Mucosa of stomach (tissue), 1 donor: ENCODE measurements around the gene GCH1.
"Not testable (repeated sequence)": the region's sequence is repeated elsewhere in the genome, so short reads cannot be mapped to it uniquely, and the experiment has no call there.

Experiments
- H3K27me3 ChIP-seq: one replicate; pipeline ENCODE4 v1.7.0; 2013; ENCODE audit warnings: mild to moderate bottlenecking, low read length; ENCODE audit not compliant: control insufficient read depth, insufficient read depth
- H3K36me3 ChIP-seq: one replicate; pipeline ENCODE4 v1.7.0; 2013; ENCODE audit warnings: low read length; ENCODE audit not compliant: control insufficient read depth, insufficient read depth
- H3K4me1 ChIP-seq: one replicate; pipeline ENCODE4 v1.7.0; 2013; ENCODE audit warnings: mild to moderate bottlenecking, low read length; ENCODE audit not compliant: control insufficient read depth, insufficient read depth
- H3K4me3 ChIP-seq: one replicate; pipeline ENCODE4 v1.7.0; 2013; ENCODE audit warnings: low read length
- H3K9ac ChIP-seq: one replicate; pipeline ENCODE4 v1.7.0; 2013; ENCODE audit warnings: mild to moderate bottlenecking, low read length, moderate library complexity
- H3K9me3 ChIP-seq: one replicate; pipeline ENCODE4 v1.7.0; 2013; ENCODE audit warnings: mild to moderate bottlenecking, low read length, moderate library complexity; ENCODE audit not compliant: control insufficient read depth
- donor health status: Pancreatic carcinoma.

GCH1 gene

GRCh38 chr14:54928216-54928615, 25.6 kb upstream of the GCH1 start:
- Histone ChIP-seq H3K9ac (no peak overlapping the region), H3K4me3 (no peak overlapping the region), H3K9me3 (no peaks in the 10 kb centered on the region), H3K36me3 (no peaks in the 10 kb centered on the region), H3K4me1 (no peaks in the 10 kb centered on the region), H3K27me3 (no peaks in the 10 kb centered on the region)

GRCh38 chr14:54927551-54927950, 24.9 kb upstream of the GCH1 start:
- Histone ChIP-seq H3K4me3 (no peak overlapping the region), H3K9me3 (no peaks in the 10 kb centered on the region), H3K27me3 (no peaks in the 10 kb centered on the region), H3K4me1 (no peaks in the 10 kb centered on the region), H3K9ac (no peak overlapping the region), H3K36me3 (no peaks in the 10 kb centered on the region)

GRCh38 chr14:54926570-54926969, 23.9 kb upstream of the GCH1 start:
- not testable (repeated sequence) for H3K4me3 ChIP-seq, H3K4me1 ChIP-seq, H3K9ac ChIP-seq, H3K9me3 ChIP-seq, H3K36me3 ChIP-seq, H3K27me3 ChIP-seq

GRCh38 chr14:54922598-54922997, 20.0 kb upstream of the GCH1 start:
- Histone ChIP-seq H3K9me3 (no peaks in the 10 kb centered on the region), H3K9ac (no peak overlapping the region), H3K27me3 (no peaks in the 10 kb centered on the region)

GRCh38 chr14:54920052-54920451, 17.4 kb upstream of the GCH1 start:
- H3K36me3 ChIP-seq: no peaks in the 10 kb centered on the region
- H3K27me3 ChIP-seq: no peaks in the 10 kb centered on the region
- no peaks in the 10 kb centered on the region for H3K9me3 ChIP-seq
- no peak overlapping the region for H3K9ac ChIP-seq
- no peaks in the 10 kb centered on the region for H3K4me1 ChIP-seq
- H3K4me3 ChIP-seq: no peak overlapping the region

More at GRCh38 chr14:54922598-54922997, 20.0 kb upstream of the GCH1 start:
- no peaks in the 10 kb centered on the region for H3K36me3 ChIP-seq
- no peak overlapping the region for H3K4me3 ChIP-seq
- no peaks in the 10 kb centered on the region for H3K4me1 ChIP-seq

GRCh38 chr14:54919330-54919729, 16.7 kb upstream of the GCH1 start:
- Histone ChIP-seq H3K9me3 (no peaks in the 10 kb centered on the region), H3K4me3 (no peak overlapping the region), H3K36me3 (no peaks in the 10 kb centered on the region), H3K9ac (no peak overlapping the region), H3K27me3 (no peaks in the 10 kb centered on the region), H3K4me1 (no peaks in the 10 kb centered on the region)

- H3K9me3 ChIP-seq: no peaks in the 10 kb centered on the region
- no peaks in the 10 kb centered on the region for H3K4me1 ChIP-seq
- H3K4me3 ChIP-seq: no peak overlapping the region
- H3K9ac ChIP-seq: no peak overlapping the region
- H3K36me3 ChIP-seq: no peaks in the 10 kb centered on the region
- no peaks in the 10 kb centered on the region for H3K27me3 ChIP-seq
Observed at GRCh38 chr14:54918427-54918826, 15.8 kb upstream of the GCH1 start.

GRCh38 chr14:54916101-54916500, 13.5 kb upstream of the GCH1 start:
- Histone ChIP-seq H3K4me3 (no peak overlapping the region), H3K9ac (no peak overlapping the region), H3K36me3 (no peaks in the 10 kb centered on the region), H3K27me3 (no peaks in the 10 kb centered on the region), H3K9me3 (no peaks in the 10 kb centered on the region), H3K4me1 (no peaks in the 10 kb centered on the region)

- Histone ChIP-seq H3K27me3 (no peaks in the 10 kb centered on the region), H3K9me3 (no peaks in the 10 kb centered on the region), H3K9ac (no peak overlapping the region), H3K36me3 (no peaks in the 10 kb centered on the region), H3K4me3 (no peak overlapping the region), H3K4me1 (no peaks in the 10 kb centered on the region)
Observed at GRCh38 chr14:54909817-54910558, 7.4 kb upstream of the GCH1 start.

GRCh38 chr14:54908973-54909372, 6.3 kb upstream of the GCH1 start:
- not testable (repeated sequence) for H3K9me3 ChIP-seq, H3K9ac ChIP-seq, H3K4me1 ChIP-seq

GRCh38 chr14:54908190-54908589, 5.6 kb upstream of the GCH1 start:
- Histone ChIP-seq H3K27me3 (no peaks in the 10 kb centered on the region), H3K4me1 (no peaks in the 10 kb centered on the region), H3K36me3 (no peaks in the 10 kb centered on the region), H3K4me3 (no peak overlapping the region), H3K9ac (no peak overlapping the region), H3K9me3 (no peaks in the 10 kb centered on the region)

More at GRCh38 chr14:54908973-54909372, 6.3 kb upstream of the GCH1 start:
- not testable (repeated sequence) for H3K27me3 ChIP-seq, H3K36me3 ChIP-seq, H3K4me3 ChIP-seq

- H3K27me3 ChIP-seq: no peaks in the 10 kb centered on the region
- no peak overlapping the region for H3K4me3 ChIP-seq
- H3K36me3 ChIP-seq: no peaks in the 10 kb centered on the region
- H3K4me1 ChIP-seq: no peaks in the 10 kb centered on the region
- H3K9ac ChIP-seq: no peak overlapping the region
- no peaks in the 10 kb centered on the region for H3K9me3 ChIP-seq
Observed at GRCh38 chr14:54906075-54906474, 3.4 kb upstream of the GCH1 start.

GRCh38 chr14:54902143-54902520, 494 bp downstream of the GCH1 start:
- H3K27me3 ChIP-seq: no peaks in the 10 kb centered on the region
- H3K4me1 ChIP-seq: no peaks in the 10 kb centered on the region
- H3K9ac ChIP-seq: peak overlapping the region; percentile 88
- no peaks in the 10 kb centered on the region for H3K9me3 ChIP-seq
- peak overlapping the region; percentile 92 for H3K4me3 ChIP-seq
- no peaks in the 10 kb centered on the region for H3K36me3 ChIP-seq
